HG03159 (cell line): ENCODE data around the gene ARHGAP31.
"Not testable (repeated sequence)": the region's sequence is repeated elsewhere in the genome, so short reads cannot be mapped to it uniquely, and the experiment has no call there.

ENCODE experiments used
- ATAC-seq: cut with Tn5 transposase; IDR thresholded peaks from one replicate; pipeline ENCODE4 v1.9.1; 2021; ENCODE audit warnings: mild to moderate bottlenecking, moderate library complexity; ENCODE audit not compliant: unreplicated experiment

The ARHGAP31 gene

GRCh38 chr3:119315600-119316312, 21.6 kb downstream of the ARHGAP31 start:
- no peak for ATAC-seq

DNA sequence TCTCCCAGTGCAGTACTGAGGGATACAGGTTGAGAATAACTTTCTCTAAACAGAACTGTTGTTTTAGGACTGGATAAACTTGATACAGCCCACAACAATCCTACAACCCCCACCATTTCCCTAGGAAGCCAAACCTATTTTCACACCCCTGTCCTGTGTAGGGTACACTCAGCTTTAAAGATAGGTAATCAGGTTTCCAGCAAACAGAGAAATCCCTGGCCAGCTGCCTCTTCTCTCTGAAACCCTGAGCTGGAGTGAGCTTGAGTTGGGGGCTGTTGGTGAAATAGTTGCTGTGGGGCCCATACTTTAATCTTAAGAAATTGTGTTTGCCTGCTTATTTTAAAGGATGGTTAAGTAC, 22.1 kb downstream of the ARHGAP31 start:
- ATAC-seq = no peak

- no peak for ATAC-seq
Observed at GRCh38 chr3:119318876-119319275, 24.7 kb downstream of the ARHGAP31 start.

DNA sequence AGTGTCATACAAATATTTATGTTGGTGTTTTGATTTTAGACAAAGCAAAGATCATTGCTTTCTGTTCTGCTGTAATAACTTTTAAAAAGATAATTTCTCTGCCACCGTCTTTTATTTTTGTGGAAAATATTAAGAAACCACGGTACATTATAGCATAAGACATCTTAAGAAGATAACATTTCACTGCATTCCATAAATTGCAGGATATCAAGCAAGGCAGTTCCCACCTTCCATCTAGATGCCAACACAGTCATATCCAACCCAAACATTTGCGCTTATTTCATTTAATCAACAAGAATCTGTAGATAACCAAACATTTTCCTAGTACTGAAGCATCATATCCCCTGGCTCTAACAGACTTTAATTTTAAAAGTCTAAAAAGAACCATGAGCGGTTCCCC, 25.1 kb downstream of the ARHGAP31 start:
- ATAC-seq = no peak

- not testable (repeated sequence) for ATAC-seq
Observed at GRCh38 chr3:119320785-119321184, 26.6 kb downstream of the ARHGAP31 start.

- ATAC-seq = peak; percentile 37
Observed at GRCh38 chr3:119322021-119322834, 28.0 kb downstream of the ARHGAP31 start.

GRCh38 chr3:119322835-119323722, 28.9 kb downstream of the ARHGAP31 start:
- peak; percentile 88 for ATAC-seq

- no peak for ATAC-seq
Observed at GRCh38 chr3:119323723-119324085, 29.5 kb downstream of the ARHGAP31 start.

DNA sequence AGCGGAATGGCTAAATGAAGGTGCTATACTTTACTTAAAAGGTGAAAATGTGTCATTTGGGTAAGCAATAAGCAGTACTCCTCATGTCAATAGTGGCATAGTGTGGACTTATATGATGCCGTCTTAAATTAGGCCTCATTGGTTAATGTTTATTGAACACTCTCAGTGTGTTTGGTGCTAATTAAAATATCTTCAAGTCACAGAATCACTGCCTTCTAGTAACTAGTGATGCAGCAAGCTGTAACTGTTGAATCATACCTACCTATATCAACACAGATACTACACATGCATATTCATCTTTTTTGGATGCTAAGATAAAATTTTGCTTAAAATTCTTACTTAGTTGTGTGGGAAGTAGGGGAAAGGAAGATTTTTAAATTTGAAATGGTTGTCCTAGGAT, 30.7 kb downstream of the ARHGAP31 start:
- no peak for ATAC-seq

DNA sequence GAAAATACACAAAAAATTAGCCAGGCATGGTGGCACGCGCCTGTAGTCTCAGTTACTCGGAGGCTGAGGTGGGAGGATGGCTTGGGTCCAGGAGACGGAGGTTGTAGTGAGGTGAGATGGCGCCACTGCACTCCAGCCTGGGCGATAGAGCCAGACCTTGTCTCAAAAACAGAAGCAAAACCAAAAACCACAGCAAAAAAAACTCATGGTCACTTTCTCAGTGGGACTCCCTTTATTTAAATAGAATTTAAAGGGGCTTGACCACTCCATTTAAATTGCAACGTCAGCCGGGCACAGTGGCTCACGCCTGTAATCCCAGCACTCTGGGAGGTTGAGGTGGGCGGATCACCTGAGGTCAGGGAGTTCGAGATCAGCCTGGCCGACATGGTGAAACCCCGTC, 32.8 kb downstream of the ARHGAP31 start:
- no peak for ATAC-seq

GRCh38 chr3:119329551-119329950, 35.4 kb downstream of the ARHGAP31 start:
- no peak for ATAC-seq

DNA sequence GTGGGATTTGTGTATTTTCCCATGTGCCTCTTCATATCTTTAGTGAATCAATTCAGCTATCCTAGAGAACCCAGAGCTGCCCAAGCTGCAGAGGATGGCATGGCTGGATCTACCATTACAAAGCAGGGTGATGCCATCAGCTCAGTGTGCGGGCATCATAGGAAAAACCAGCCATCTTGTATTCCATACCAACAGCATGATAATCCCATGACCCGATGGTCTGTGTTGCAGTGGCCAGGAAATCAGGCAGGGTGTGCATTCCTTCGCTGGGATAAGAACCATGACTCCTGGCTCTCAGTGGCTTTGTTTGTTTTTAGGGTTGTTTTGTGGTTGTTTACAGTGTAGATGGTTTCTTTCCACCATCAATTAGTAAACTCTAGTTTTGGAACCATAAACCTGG, 36.0 kb downstream of the ARHGAP31 start:
- no peak for ATAC-seq

GRCh38 chr3:119330858-119331257, 36.7 kb downstream of the ARHGAP31 start:
- no peak for ATAC-seq

- ATAC-seq = no peak
Observed at GRCh38 chr3:119331661-119332060, 37.5 kb downstream of the ARHGAP31 start.

GRCh38 chr3:119333773-119334509, 39.8 kb downstream of the ARHGAP31 start:
- ATAC-seq = no peak

GRCh38 chr3:119336823-119337222, 42.6 kb downstream of the ARHGAP31 start:
- no peak for ATAC-seq

GRCh38 chr3:119337407-119337806, 43.2 kb downstream of the ARHGAP31 start:
- ATAC-seq = not testable (repeated sequence)

GRCh38 chr3:119338754-119339153, 44.6 kb downstream of the ARHGAP31 start:
- no peak for ATAC-seq

- no peak for ATAC-seq
Observed at GRCh38 chr3:119340014-119340413, 45.8 kb downstream of the ARHGAP31 start.

DNA sequence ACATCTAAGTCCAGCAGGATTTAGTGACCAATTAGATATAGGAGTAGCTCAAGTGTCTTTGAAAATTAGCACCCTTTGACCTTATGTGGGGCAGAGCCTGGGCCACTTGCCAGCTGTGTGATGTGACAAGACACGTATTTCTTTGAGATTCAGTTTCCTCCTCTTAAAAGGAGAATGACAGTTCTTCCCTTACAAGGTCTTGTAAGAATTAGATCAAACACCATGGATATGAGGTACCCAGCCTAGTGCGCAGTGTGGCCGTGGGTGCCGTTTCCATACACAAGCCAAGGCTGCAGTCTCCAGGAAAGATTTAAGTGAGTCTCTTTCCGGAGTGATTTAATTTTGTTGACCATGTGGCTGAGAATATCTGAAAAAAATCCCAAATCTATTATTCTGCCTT, 46.3 kb downstream of the ARHGAP31 start:
- ATAC-seq = no peak

DNA sequence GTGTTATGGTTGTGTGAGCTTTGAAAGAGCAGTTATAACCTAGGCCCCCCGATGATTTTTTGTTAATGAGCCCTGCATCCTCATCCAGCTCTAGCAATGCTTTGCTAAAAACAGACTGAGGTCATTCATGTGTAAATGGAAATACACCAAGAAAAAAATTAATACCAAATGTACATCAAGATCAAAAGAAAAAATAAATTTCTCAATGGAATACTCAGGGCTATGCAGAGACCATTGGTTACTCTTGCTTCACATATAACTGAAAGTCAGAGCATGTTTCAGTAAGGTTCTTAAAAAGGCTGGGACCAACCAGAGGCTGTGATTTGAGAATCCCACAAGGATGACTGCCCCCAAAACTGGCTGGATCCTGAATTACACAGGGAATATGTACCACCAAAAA, 48.0 kb downstream of the ARHGAP31 start:
- no peak for ATAC-seq
